B cell (primary cell): Measurements from ENCODE around the gene MRS2. TPM values are rescaled to one million over a fixed set of nuclear protein-coding genes. Genes with fewer than 3 reads are reported as not detected.

Experiments used
- ATAC-seq: fragments of 200-7000 bp; cut with Tn5 transposase; one replicate; pipeline ENCODE4 v1.10.0; 2021; ENCODE audit warnings: low read depth, mild to moderate bottlenecking, moderate number of reproducible peaks, moderate library complexity
- CTCF ChIA-PET: fragments of 350-600 bp; sonication (Branson Sonifier 250); formaldehyde crosslinking; loops from one replicate; lab custom pipeline; 2021; ENCODE audit warnings: antibody characterized with exemption, inconsistent platforms; lab: Charles Lee
- POLR2A ChIA-PET: fragments of 350-600 bp; sonication (Branson Sonifier 250); formaldehyde crosslinking; loops from one replicate; lab custom pipeline; 2021; ENCODE audit warnings: antibody characterized with exemption; lab: Charles Lee
- DNase-seq: peaks from one replicate; pipeline ENCODE4 v3.0.0; 2013
- H2AFZ ChIP-seq: 2 replicates; pipeline ENCODE4 v1.6.1; 2012; ENCODE audit warnings: mild to moderate bottlenecking, low read depth, low read length; ENCODE audit not compliant: insufficient read depth, poor library complexity, severe bottlenecking
- H3K27ac ChIP-seq, 2 donors: 1 replicate in 1 of 2; 2 replicates in 1 of 2; pipeline ENCODE4 v1.5.1; 2012 to 2013; ENCODE audit warnings: low read length in 2 of 2, mild to moderate bottlenecking in 2 of 2, moderate library complexity in 1 of 2
- H3K27me3 ChIP-seq, 4 experiments: fragments of 200-600 bp in 1 of 4; sonication (generic) in 1 of 4; replicated peaks in 1 of 4; 1 replicate in 2 of 4; 2 replicates in 2 of 4; pipeline versions ENCODE4 v1.6.1 to v1.7.0; 2013 to 2016; ENCODE audit warnings: low read length in 3 of 4, mild to moderate bottlenecking in 2 of 4, mixed read lengths in 1 of 4, moderate library complexity in 1 of 4; ENCODE audit not compliant: insufficient read depth in 4 of 4, control insufficient read depth in 3 of 4; ENCODE audit errors: control extremely low read depth in 1 of 4
- H3K36me3 ChIP-seq, 2 experiments: replicated peaks in 1 of 2; 1 replicate in 1 of 2; 2 replicates in 1 of 2; pipeline versions ENCODE4 v1.6.1 to v1.7.1; 2013; ENCODE audit warnings: low read length in 1 of 2; ENCODE audit not compliant: insufficient read depth in 2 of 2, control insufficient read depth in 1 of 2; ENCODE audit errors: control extremely low read depth in 1 of 2, extremely low read depth in 1 of 2
- H3K4me1 ChIP-seq, 2 donors: fragments of 200-600 bp in 1 of 2; sonication (generic) in 1 of 2; 1 replicate in 1 of 2; 2 replicates in 1 of 2; pipeline versions ENCODE4 v1.5.1 to v1.6.1; 2013 to 2017; ENCODE audit warnings: low read length in 2 of 2; ENCODE audit not compliant: control insufficient read depth in 2 of 2, insufficient read depth in 2 of 2
- H3K4me2 ChIP-seq: replicated peaks from 2 replicates; pipeline ENCODE3; 2012; ENCODE audit warnings: mild to moderate bottlenecking, low read depth, low read length; ENCODE audit not compliant: poor library complexity, severe bottlenecking
- H3K4me3 ChIP-seq, 5 experiments: fragments of 200-600 bp in 1 of 5; sonication (generic) in 1 of 5; 1 replicate in 3 of 5; 2 replicates in 2 of 5; pipeline versions ENCODE4 v1.5.1 to v1.7.0; 2011 to 2016; ENCODE audit warnings: low read length in 4 of 5, mild to moderate bottlenecking in 4 of 5, low read depth in 2 of 5, control low read depth in 1 of 5, moderate library complexity in 1 of 5; ENCODE audit not compliant: insufficient read depth in 1 of 5; ENCODE audit errors: control extremely low read depth in 1 of 5, extremely low read depth in 1 of 5
- H3K79me2 ChIP-seq: fragments of 200-600 bp; sonication (generic); one replicate; pipeline ENCODE4 v1.6.0; 2016; ENCODE audit warnings: low read length; ENCODE audit not compliant: control insufficient read depth, insufficient read depth
- H3K9ac ChIP-seq: fragments of 200-600 bp; sonication (generic); 2 replicates; pipeline ENCODE4 v1.6.1; 2017; ENCODE audit warnings: mild to moderate bottlenecking, low read length, moderate library complexity
- H3K9me3 ChIP-seq, 3 donors: one replicate each; pipeline versions ENCODE4 v1.6.1 to v1.7.1; 2013; ENCODE audit warnings: low read length in 2 of 3; ENCODE audit not compliant: control insufficient read depth in 2 of 3, insufficient read depth in 1 of 3; ENCODE audit errors: control extremely low read depth in 1 of 3
- H4K20me1 ChIP-seq: 2 replicates; pipeline ENCODE4 v1.6.0; 2012; ENCODE audit warnings: mild to moderate bottlenecking, low read length; ENCODE audit not compliant: insufficient read depth, control insufficient read depth, poor library complexity, severe bottlenecking
- H3K27ac Mint-ChIP-seq: one replicate; pipeline ENCODE4 v1.8.0; 2021; ENCODE audit warnings: mixed read lengths
- H3K27me3 Mint-ChIP-seq: one replicate; pipeline ENCODE4 v1.8.0; 2021; ENCODE audit warnings: mixed read lengths
- H3K4me1 Mint-ChIP-seq: one replicate; pipeline ENCODE4 v1.8.0; 2021; ENCODE audit warnings: mixed read lengths
- H3K4me3 Mint-ChIP-seq: one replicate; pipeline ENCODE4 v1.8.0; 2021; ENCODE audit warnings: mixed read lengths
- H3K9me3 Mint-ChIP-seq: one replicate; pipeline ENCODE4 v1.8.0; 2022; ENCODE audit warnings: mixed read lengths; ENCODE audit not compliant: insufficient read depth
- CTCF ChIP-seq: fragments of 200-600 bp; IDR thresholded peaks from one replicate; pipeline ENCODE4 v1.8.0; 2022; ENCODE audit warnings: antibody characterized with exemption, mild to moderate bottlenecking
- EZH2 ChIP-seq: IDR thresholded peaks from 2 replicates; pipeline ENCODE4 v1.6.1; 2012; ENCODE audit warnings: borderline replicate concordance, low read depth, mild to moderate bottlenecking, moderate library complexity, low read length; ENCODE audit not compliant: insufficient read depth, poor library complexity, severe bottlenecking
- WGBS: methylation state at CpG from one replicate; pipeline ENCODE4 v1.1.5; 2013; ENCODE audit warnings: missing lambda C conversion rate; ENCODE audit not compliant: insufficient coverage; 5-methylcytosine and 5-hydroxymethylcytosine counted together
- intact Hi-C: fragments of 100-400 bp; cut with micrococcal nuclease; formaldehyde crosslinking; loops from one replicate; pipeline ENCODE4 v1.10.0; 2022
- polyA plus RNA-seq: library from polyadenylated mRNA; depleted of rRNA; stranded (reverse); fragments of >200 nt; gene quantifications from 2 replicates; pipeline ENCODE4 v1.2.3, GENCODE V29; 2012
- total RNA-seq, 2 donors: library from RNA; stranded (reverse); fragments of 120-200 nt in 1 of 2; gene quantifications; 1 replicate in 1 of 2; 2 replicates in 1 of 2; pipeline versions ENCODE4 v1.2.3 to v1.2.4, GENCODE V29; 2013 to 2022

The MRS2 gene
- total and polyA plus RNA-seq, 2 donors (not counting 1 experiment from before 2014, with no cell fraction given), result 16.0 to 25.5 TPM

- Mint-ChIP-seq H3K27me3 (no peaks in the 10 kb centered on the region), H3K4me3 (no peak overlapping the region), H3K4me1 (no peaks in the 10 kb centered on the region), H3K9me3 (no peaks in the 10 kb centered on the region), H3K27ac (no peak overlapping the region)
- Histone ChIP-seq H3K36me3 (no peaks in the 10 kb centered on the region), H3K9ac (no peak overlapping the region), H2AFZ (no peak overlapping the region), H3K4me3 (no peak overlapping the region), H3K9me3 (no peaks in the 10 kb centered on the region), H3K27ac (no peak overlapping the region), H3K4me2 (no peak overlapping the region), H3K79me2 (no peaks in the 10 kb centered on the region), H3K27me3 (no peaks in the 10 kb centered on the region), H3K4me1 (no peaks in the 10 kb centered on the region), H4K20me1 (no peaks in the 10 kb centered on the region)
- intact Hi-C loops, result no loop called here
- POLR2A ChIA-PET, result no interaction called here
- TF ChIP-seq CTCF (no peak), EZH2 (no peak)
- 93% methylated on average over 3 of the region's 4 CpGs for WGBS
- ATAC-seq (no peak), DNase-seq (no peak)
- CTCF ChIA-PET, result no interaction called here
These were observed 58.2 kb downstream of the MRS2 start for GRCh38 chr6:24460966-24461365.

GRCh38 chr6:24464253-24465038, 61.7 kb downstream of the MRS2 start:
- Mint-ChIP-seq H3K27ac (no peak overlapping the region), H3K4me1 (no peaks in the 10 kb centered on the region), H3K27me3 (no peaks in the 10 kb centered on the region), H3K9me3 (no peaks in the 10 kb centered on the region), H3K4me3 (no peak overlapping the region)
- Histone ChIP-seq H3K36me3 (no peaks in the 10 kb centered on the region), H2AFZ (no peak overlapping the region), H3K9me3 (no peaks in the 10 kb centered on the region), H3K9ac (no peak overlapping the region), H3K4me3 (no peak overlapping the region), H3K27me3 (no peaks in the 10 kb centered on the region), H3K79me2 (no peaks in the 10 kb centered on the region), H3K4me2 (no peak overlapping the region), H3K27ac (no peak overlapping the region), H3K4me1 (no peaks in the 10 kb centered on the region), H4K20me1 (no peaks in the 10 kb centered on the region)
- CTCF ChIA-PET, result no interaction called here
- POLR2A ChIA-PET, result no interaction called here
- intact Hi-C loops, result no loop called here
- DNase-seq (no peak), ATAC-seq (no peak)
- no peak for TF ChIP-seq CTCF
- no peak for TF ChIP-seq EZH2
- WGBS, result 100% methylated on average over 2 of the region's 11 CpGs
